ENCODE results near the gene SERPINA3.
"Not testable (repeated sequence)": the region's sequence is repeated elsewhere in the genome, so short reads cannot be mapped to it uniquely, and the experiment has no call there.

Gene SERPINA3

GRCh38 chr14:94584591-94585280, 27.5 kb upstream of the SERPINA3 start:
- DNase-seq (ENCODE audit: low read depth, low spot score), result no peak

DNA sequence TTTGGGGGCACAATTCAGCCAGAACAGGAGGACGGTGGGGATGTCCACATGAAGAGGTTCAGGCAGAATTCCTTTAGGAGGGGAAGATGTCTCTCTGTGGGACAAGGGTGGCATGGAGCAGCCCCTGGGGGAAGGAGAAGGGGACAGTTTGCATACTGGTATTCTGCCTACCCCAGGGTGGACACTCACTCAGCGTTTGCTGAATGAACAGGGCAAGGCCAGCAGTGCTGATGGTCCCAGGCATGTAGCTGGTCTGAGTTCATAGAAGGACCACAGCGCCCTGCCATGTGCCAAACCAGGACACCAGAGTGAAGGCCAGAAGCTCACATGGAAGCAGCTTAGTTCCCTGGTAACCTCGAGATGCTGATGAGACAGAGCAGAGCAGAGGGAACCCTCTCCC, 25.6 kb upstream of the SERPINA3 start:
- no peak for DNase-seq (ENCODE audit: low read depth, low spot score)

- no peak for DNase-seq (ENCODE audit: low read depth, low spot score)
Observed at GRCh38 chr14:94588311-94588710, 23.9 kb upstream of the SERPINA3 start.

DNA sequence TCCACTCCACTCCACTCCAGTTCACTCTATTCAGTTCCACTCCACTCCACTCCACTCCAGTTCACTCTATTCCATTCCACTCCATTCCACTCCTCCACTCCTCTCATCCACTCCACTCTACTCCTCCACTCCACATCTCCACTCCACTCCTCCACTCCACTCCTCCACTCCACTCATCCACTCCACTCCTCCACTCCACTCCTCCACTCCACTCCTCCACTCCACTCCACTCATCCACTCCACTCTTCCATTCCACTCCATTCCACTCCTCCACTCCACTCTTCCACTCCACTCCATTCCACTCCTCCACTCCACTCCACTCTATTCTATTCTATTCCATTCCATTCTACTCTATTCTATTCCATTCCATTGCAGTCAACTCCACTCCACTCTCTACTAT, 21.1 kb upstream of the SERPINA3 start:
- DNase-seq (ENCODE audit: low read depth, low spot score), result no peak

DNA sequence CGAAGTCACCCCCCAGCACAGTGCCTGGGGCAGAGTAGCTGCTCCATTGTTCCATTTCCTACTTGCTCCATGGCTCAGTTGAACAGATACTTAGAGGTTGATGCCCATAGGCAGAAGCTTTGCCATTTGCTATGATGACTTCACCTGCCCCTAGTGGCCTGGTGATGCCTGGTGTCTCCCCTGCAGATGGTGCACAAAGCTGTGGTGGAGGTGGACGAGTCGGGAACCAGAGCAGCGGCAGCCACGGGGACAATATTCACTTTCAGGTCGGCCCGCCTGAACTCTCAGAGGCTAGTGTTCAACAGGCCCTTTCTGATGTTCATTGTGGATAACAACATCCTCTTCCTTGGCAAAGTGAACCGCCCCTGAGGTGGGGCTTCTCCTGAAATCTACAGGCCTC, 20.3 kb upstream of the SERPINA3 start:
- no peak for DNase-seq (ENCODE audit: low read depth, low spot score)

DNA sequence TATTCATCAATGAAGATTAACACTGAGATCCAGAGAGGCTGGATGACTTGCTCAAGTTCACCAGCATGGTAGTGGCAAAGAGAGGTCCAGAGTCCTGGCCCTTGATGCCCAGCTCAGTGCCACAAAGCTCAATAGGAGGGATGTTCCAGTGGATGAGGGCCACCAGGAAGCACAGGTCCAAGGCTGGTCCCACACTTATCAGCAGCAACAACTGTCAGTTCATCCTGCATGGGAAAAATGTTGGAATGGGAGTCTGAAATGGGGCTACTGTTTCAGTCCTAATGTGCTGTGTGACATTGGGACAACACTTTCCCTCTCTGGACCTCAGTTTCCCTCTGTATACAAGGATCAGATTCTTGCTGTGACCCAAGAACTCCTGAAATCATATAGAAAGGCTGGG, 19.7 kb upstream of the SERPINA3 start:
- DNase-seq (ENCODE audit: low read depth, low spot score), result no peak

- no peak for DNase-seq (ENCODE audit: low read depth, low spot score)
Observed at GRCh38 chr14:94593376-94593748, 18.8 kb upstream of the SERPINA3 start.

- no peak for DNase-seq (ENCODE audit: low read depth, low spot score)
Observed at GRCh38 chr14:94593749-94594431, 18.3 kb upstream of the SERPINA3 start.

GRCh38 chr14:94594441-94594840, 17.8 kb upstream of the SERPINA3 start:
- DNase-seq (ENCODE audit: low read depth, low spot score), result no peak

GRCh38 chr14:94595912-94596311, 16.3 kb upstream of the SERPINA3 start:
- no peak for DNase-seq (ENCODE audit: low read depth, low spot score)

DNA sequence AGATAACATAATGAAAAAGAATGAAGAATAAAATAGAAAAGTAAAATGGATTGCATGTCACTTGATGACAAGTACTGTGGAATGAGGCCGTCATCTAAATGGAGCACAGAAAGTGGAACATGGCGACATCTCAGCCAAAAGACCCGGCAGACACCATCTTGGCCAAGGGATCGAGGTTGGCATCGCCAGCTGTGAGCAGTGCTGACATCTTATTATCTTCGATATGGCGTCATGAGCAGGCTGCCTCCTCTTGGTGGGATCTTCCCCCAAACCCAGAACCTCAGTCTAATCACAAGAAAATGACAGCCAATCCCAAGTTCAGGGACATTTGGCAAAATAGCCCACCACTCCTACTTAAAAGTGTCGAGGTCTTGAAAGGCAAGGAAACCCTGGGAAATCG, 15.8 kb upstream of the SERPINA3 start:
- DNase-seq (ENCODE audit: low read depth, low spot score), result no peak

DNA sequence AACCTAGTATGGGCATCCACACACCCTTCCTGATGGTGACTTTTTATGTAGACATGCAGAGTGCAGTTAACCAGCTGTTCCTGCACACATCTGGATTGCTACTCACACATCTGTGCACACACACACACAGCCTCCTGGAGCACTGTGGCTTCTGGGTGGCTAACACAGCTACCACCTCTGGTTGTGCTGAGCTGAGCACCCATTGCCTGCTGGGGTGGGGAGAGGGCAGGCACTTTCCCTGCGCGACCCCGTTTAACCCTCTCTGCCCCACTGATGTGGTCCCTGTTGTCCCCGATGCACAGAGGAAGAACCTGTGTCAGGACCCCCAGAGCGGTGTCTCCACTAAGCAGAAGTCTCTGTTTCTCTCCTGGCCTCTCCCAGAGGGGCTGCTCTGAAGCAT, 14.4 kb upstream of the SERPINA3 start:
- DNase-seq (ENCODE audit: low read depth, low spot score), result no peak

- no peak for DNase-seq (ENCODE audit: low read depth, low spot score)
Observed at GRCh38 chr14:94598506-94598815, 13.7 kb upstream of the SERPINA3 start.

DNA sequence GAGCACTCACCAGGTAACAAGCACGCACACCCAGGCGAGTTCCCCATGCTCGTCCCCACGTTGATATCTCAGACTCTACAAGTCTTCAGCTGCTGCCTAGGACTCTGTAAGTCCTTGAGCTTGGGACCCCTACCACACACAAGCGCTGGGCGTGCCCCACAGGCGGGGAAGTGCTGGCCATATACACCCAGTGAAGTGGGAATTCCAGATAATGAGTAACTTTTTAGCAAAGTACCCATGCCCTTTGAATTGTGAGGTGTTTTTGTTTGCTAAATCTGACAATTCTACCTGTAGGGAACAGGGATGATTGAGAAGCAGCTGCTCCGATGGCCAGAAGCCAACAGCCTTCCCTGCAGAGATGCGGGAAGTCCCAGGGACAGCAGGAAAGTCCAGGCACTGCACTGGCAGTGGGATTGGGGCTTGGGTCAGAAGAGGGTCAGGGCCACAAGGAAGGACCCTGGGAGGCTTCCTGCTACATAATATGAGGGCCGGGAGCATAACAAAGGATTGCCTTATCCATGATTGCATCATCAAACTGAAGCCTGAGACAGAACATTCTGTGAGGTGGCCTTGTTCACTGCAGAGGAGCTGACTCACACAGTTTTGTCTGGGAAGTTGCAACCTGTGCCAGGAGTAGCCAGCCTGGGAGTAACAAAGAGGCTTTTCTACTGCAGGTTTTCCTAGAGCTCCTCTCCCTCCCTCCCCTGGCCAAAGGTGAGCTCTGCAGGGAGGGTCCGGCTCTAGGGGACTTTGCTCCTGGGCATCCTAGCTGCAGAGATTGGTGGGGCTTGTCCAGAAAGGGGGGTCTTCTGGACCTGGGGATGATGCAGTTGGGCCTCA, 13.2 kb upstream of the SERPINA3 start:
- no peak for DNase-seq (ENCODE audit: low read depth, low spot score)

DNA sequence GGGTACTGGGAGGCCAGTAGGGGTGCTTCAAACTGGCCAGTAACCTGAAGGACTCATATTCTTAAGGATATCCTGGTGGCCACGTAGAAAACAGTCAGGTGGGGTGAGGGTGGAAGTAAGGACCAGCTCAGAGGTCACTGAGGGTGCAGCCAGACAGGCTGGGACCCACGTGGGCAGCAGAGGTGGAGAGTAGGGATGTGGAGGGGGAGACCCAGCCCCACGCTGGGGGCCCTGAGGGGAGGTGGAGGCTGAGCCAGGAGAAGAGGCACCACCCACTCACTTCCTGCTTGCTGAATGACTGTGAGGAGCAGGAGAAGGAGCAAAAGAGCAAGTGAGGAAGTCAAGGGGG, 12.6 kb upstream of the SERPINA3 start:
- DNase-seq (ENCODE audit: low read depth, low spot score), result no peak

- no peak for DNase-seq (ENCODE audit: low read depth, low spot score)
Observed at GRCh38 chr14:94600148-94600545, 12.0 kb upstream of the SERPINA3 start.

GRCh38 chr14:94601884-94602391, 10.3 kb upstream of the SERPINA3 start:
- no peak for DNase-seq (ENCODE audit: low read depth, low spot score)

GRCh38 chr14:94602722-94603121, 9.5 kb upstream of the SERPINA3 start:
- DNase-seq (ENCODE audit: low read depth, low spot score), result no peak

- DNase-seq (ENCODE audit: low read depth, low spot score), result no peak
Observed at GRCh38 chr14:94605361-94605760, 6.8 kb upstream of the SERPINA3 start.

GRCh38 chr14:94608966-94609365, 3.2 kb upstream of the SERPINA3 start:
- not testable (repeated sequence) for DNase-seq (ENCODE audit: low read depth, low spot score)

DNA sequence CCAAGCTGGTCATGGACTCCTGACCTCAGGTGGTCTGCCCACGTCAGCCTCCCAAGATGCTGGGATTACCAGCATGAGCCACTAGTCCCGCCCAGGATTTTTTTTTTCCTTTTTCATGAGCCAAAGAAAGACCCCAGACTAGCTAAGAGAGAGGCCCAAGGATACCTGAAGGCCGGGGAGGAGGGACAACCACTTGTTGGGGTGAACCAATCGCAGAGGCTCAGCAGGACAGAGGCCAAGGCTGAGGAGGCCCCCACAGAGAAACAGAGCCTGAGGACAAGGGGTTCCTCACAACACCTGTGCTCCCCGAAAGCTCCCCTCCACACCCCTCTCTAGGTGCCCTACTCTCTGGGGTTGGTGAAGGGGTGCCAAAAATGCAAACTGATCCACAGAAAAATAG, 1.0 kb upstream of the SERPINA3 start:
- no peak for DNase-seq (ENCODE audit: low read depth, low spot score)

Measured in activated naive CD8-positive, alpha-beta T cell treated with anti-CD3 and anti-CD28 coated beads, Interleukin-2, amount 50 U/mL, for 16 hours (primary cell).